Measurements from ENCODE around the gene RAB40AL. TPM values are rescaled to one million over a fixed set of nuclear protein-coding genes. Genes with fewer than 3 reads are reported as not detected.

The RAB40AL gene
- 0.73 and 0.81 TPM in 2 replicates for total RNA-seq

GRCh38 chrX:102936972-102937371 lies at the start of gene RAB40AL:
Gene RAB40AL, plus strand, starts transcription at chrX:102937272. Its CDS starts 47 bp downstream, at chrX:102937319.

Other genes with a start within 250 kb of the RAB40AL start
- gene GPRASP2, start 224.8 kb upstream of the RAB40AL start, total RNA-seq = 13.7 and 15.6 TPM in 2 replicates
- 5.5 and 6.5 TPM in 2 replicates for gene GPRASP3, start 216.5 kb upstream of the RAB40AL start, total RNA-seq
- 0.61 and 1.8 TPM in 2 replicates for gene BEX1, start 126.9 kb downstream of the RAB40AL start, total RNA-seq
- gene NXF3, start 155.9 kb downstream of the RAB40AL start, total RNA-seq = not detected in 2 replicates

All from hair follicle dermal papilla cell (primary cell).